Neural progenitor cell (in vitro differentiated cells): ENCODE measurements around the gene TRPC4.

Source experiments
- EZH2phosphoT487 ChIP-seq: fragments of 200-600 bp; sonication (generic); IDR thresholded peaks from 2 replicates; pipeline ENCODE4 v1.6.1; 2017; ENCODE audit warnings: antibody characterized with exemption
- TF ChIP-seq, protein P1 (sequence below): fragments of 200-600 bp; sonication (generic); IDR thresholded peaks from 2 replicates; pipeline ENCODE4 v1.5.1; 2017; ENCODE audit warnings: antibody characterized with exemption, mild to moderate bottlenecking

DNA sequence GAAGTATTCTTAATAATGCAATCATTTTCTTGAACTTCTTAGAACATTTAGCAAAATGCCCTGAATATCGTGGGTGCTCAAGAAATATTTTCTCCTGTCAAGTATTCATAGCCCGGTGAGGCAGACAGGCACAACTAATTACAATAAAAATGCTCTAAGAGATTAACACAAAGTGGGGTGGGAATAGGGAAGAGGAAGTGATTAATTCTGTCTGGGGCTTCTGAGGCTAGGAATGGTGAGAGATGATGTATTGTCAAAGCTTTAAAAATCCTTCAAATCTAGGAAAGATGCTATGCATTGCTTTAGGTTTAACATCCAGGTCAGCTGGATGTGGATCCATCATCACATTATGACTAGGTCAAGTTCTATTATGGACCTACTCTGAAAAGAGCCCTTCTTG lies 204.2 kb downstream of the TRPC4 start:
- TF ChIP-seq, protein P1, sequence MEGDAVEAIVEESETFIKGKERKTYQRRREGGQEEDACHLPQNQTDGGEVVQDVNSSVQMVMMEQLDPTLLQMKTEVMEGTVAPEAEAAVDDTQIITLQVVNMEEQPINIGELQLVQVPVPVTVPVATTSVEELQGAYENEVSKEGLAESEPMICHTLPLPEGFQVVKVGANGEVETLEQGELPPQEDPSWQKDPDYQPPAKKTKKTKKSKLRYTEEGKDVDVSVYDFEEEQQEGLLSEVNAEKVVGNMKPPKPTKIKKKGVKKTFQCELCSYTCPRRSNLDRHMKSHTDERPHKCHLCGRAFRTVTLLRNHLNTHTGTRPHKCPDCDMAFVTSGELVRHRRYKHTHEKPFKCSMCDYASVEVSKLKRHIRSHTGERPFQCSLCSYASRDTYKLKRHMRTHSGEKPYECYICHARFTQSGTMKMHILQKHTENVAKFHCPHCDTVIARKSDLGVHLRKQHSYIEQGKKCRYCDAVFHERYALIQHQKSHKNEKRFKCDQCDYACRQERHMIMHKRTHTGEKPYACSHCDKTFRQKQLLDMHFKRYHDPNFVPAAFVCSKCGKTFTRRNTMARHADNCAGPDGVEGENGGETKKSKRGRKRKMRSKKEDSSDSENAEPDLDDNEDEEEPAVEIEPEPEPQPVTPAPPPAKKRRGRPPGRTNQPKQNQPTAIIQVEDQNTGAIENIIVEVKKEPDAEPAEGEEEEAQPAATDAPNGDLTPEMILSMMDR = no peak
- no peak for TF ChIP-seq EZH2phosphoT487
